Measurements from ENCODE around the gene IDI1.

- TF ChIP-seq E2F4 (CRISPR knock-in tag; IDR thresholded peaks at IDR 0.05; ENCODE audit: borderline replicate concordance, low read depth) (no peak), CTCF (IDR thresholded peaks at IDR 0.05) (no peak), KAT7 (CRISPR knock-in tag; IDR thresholded peaks at IDR 0.05; ENCODE audit: borderline replicate concordance) (no peak), SMAD3 (CRISPR knock-in tag; IDR thresholded peaks at IDR 0.05; ENCODE audit: borderline replicate concordance) (no peak), FOXP1 (CRISPR knock-in tag; IDR thresholded peaks at IDR 0.05; ENCODE audit: borderline replicate concordance) (no peak), NR3C1 (CRISPR knock-in tag; conservative IDR thresholded peaks at IDR 0.05; ENCODE audit: low read depth) (no peak)
These were observed 33.2 kb downstream of the IDI1 start for GRCh38 chr10:1015688-1016087.
